Neuronal stem cell (in vitro differentiated cells): Measurements from ENCODE around the gene TTC28. TPM values are rescaled to one million over a fixed set of nuclear protein-coding genes. Genes with fewer than 3 reads are reported as not detected.
"Not testable (repeated sequence)": the region's sequence is repeated elsewhere in the genome, so short reads cannot be mapped to it uniquely, and the experiment has no call there.

Experiments used
- DNase-seq: peaks from one replicate; pipeline ENCODE4 v3.0.0-alpha.2; 2013; ENCODE audit warnings: low spot score
- H2AFZ ChIP-seq: one replicate; pipeline ENCODE4 v1.6.1; 2013; ENCODE audit warnings: mild to moderate bottlenecking, low read length, inconsistent platforms
- H2AK5ac ChIP-seq: 2 replicates; pipeline ENCODE4 v1.6.1; 2013; ENCODE audit warnings: low read depth, mild to moderate bottlenecking, inconsistent platforms, low read length, moderate library complexity, mixed read lengths
- H2BK120ac ChIP-seq: 2 replicates; pipeline ENCODE4 v1.6.1; 2013; ENCODE audit warnings: low read depth, mild to moderate bottlenecking, inconsistent platforms, low read length, moderate library complexity, mixed read lengths
- H2BK12ac ChIP-seq: one replicate; pipeline ENCODE4 v1.6.1; 2013; ENCODE audit warnings: low read length, inconsistent platforms
- H2BK15ac ChIP-seq: 2 replicates; pipeline ENCODE4 v1.6.1; 2013; ENCODE audit warnings: mild to moderate bottlenecking, low read length, inconsistent platforms, mixed read lengths
- H2BK5ac ChIP-seq: one replicate; pipeline ENCODE4 v1.6.1; 2013; ENCODE audit warnings: inconsistent platforms, mild to moderate bottlenecking, low read length, moderate library complexity
- H3K14ac ChIP-seq: one replicate; pipeline ENCODE4 v1.6.1; 2013; ENCODE audit warnings: low read length, inconsistent platforms
- H3K18ac ChIP-seq: 2 replicates; pipeline ENCODE4 v1.6.1; 2013; ENCODE audit warnings: low read length, inconsistent platforms
- H3K23ac ChIP-seq: 2 replicates; pipeline ENCODE4 v1.6.1; 2013; ENCODE audit warnings: low read depth, mild to moderate bottlenecking, mixed read lengths, low read length, inconsistent platforms; ENCODE audit not compliant: poor library complexity
- H3K27ac ChIP-seq: replicated peaks from 3 replicates; pipeline ENCODE4 v1.5.1; 2013; ENCODE audit warnings: low read length, inconsistent platforms
- H3K27me3 ChIP-seq, 3 experiments: 2 replicates each; pipeline ENCODE4 v1.6.1; 2013; ENCODE audit warnings: low read length in 3 of 3, mild to moderate bottlenecking in 2 of 3, inconsistent platforms in 1 of 3, low read depth in 1 of 3, mixed read lengths in 1 of 3, moderate library complexity in 1 of 3; ENCODE audit not compliant: control insufficient read depth in 3 of 3, insufficient read depth in 3 of 3
- H3K36me3 ChIP-seq, 2 donors: replicated peaks in 1 of 2; 2 replicates each; pipeline ENCODE4 v1.6.1; 2013; ENCODE audit warnings: low read length in 2 of 2; ENCODE audit not compliant: control insufficient read depth in 2 of 2, insufficient read depth in 2 of 2
- H3K4ac ChIP-seq: 2 replicates; pipeline ENCODE4 v1.6.1; 2013; ENCODE audit warnings: inconsistent platforms, mild to moderate bottlenecking, low read length, moderate library complexity
- H3K4me1 ChIP-seq, 2 donors: 1 replicate in 1 of 2; 2 replicates in 1 of 2; pipeline ENCODE4 v1.6.1; 2013; ENCODE audit warnings: low read length in 2 of 2, low read depth in 1 of 2; ENCODE audit not compliant: control insufficient read depth in 2 of 2, insufficient read depth in 1 of 2
- H3K4me2 ChIP-seq: one replicate; pipeline ENCODE4 v1.6.1; 2013; ENCODE audit warnings: mild to moderate bottlenecking, low read length, inconsistent platforms; ENCODE audit not compliant: insufficient read depth, poor library complexity, severe bottlenecking
- H3K4me3 ChIP-seq, 2 donors: 2 replicates each; pipeline ENCODE4 v1.5.1; 2013; ENCODE audit warnings: low read length in 2 of 2, mild to moderate bottlenecking in 2 of 2, inconsistent platforms in 1 of 2, moderate library complexity in 1 of 2
- H3K79me1 ChIP-seq: one replicate; pipeline ENCODE4 v1.6.1; 2013; ENCODE audit warnings: low read depth, mild to moderate bottlenecking, inconsistent platforms, low read length, moderate library complexity
- H3K9ac ChIP-seq: one replicate; pipeline ENCODE4 v1.6.1; 2013; ENCODE audit warnings: mild to moderate bottlenecking, low read depth, low read length, inconsistent platforms; ENCODE audit not compliant: poor library complexity
- H3K9me3 ChIP-seq, 2 donors: replicated peaks in 1 of 2; 2 replicates each; pipeline versions ENCODE3 to v1.6.1; 2013; ENCODE audit warnings: low read length in 2 of 2, mild to moderate bottlenecking in 2 of 2, inconsistent platforms in 1 of 2, low read depth in 1 of 2, mixed read lengths in 1 of 2, moderate library complexity in 1 of 2; ENCODE audit not compliant: control insufficient read depth in 2 of 2, insufficient read depth in 1 of 2
- H4K8ac ChIP-seq: one replicate; pipeline ENCODE4 v1.6.1; 2013; ENCODE audit warnings: low read depth, mild to moderate bottlenecking, inconsistent platforms, low read length, moderate library complexity
- H4K91ac ChIP-seq: one replicate; pipeline ENCODE4 v1.6.1; 2013; ENCODE audit warnings: low read length, low read depth, mild to moderate bottlenecking, inconsistent platforms; ENCODE audit not compliant: poor library complexity
- WGBS, 2 donors: extraction: QIAGEN DNeasy Blood & Tissue Kit; methylation state at CpG; one replicate each; pipeline ENCODE4 v1.1.7; 2013; ENCODE audit warnings: missing lambda C conversion rate in 2 of 2, mixed read lengths in 1 of 2; ENCODE audit not compliant: insufficient read length in 2 of 2, insufficient replicate concordance in 1 of 2; ENCODE audit errors: extremely low coverage in 2 of 2; 5-methylcytosine and 5-hydroxymethylcytosine counted together
- polyA plus RNA-seq, 2 experiments: library from polyadenylated mRNA; stranded (reverse); fragments of 200-250 nt; gene quantifications; one replicate each; pipeline ENCODE4 v1.2.3, GENCODE V29; 2013

Gene TTC28
- polyA plus RNA-seq (2013, experiment 1 of 2), result 13.9 TPM
- 14.4 TPM for polyA plus RNA-seq (2013, experiment 2 of 2)

DNA sequence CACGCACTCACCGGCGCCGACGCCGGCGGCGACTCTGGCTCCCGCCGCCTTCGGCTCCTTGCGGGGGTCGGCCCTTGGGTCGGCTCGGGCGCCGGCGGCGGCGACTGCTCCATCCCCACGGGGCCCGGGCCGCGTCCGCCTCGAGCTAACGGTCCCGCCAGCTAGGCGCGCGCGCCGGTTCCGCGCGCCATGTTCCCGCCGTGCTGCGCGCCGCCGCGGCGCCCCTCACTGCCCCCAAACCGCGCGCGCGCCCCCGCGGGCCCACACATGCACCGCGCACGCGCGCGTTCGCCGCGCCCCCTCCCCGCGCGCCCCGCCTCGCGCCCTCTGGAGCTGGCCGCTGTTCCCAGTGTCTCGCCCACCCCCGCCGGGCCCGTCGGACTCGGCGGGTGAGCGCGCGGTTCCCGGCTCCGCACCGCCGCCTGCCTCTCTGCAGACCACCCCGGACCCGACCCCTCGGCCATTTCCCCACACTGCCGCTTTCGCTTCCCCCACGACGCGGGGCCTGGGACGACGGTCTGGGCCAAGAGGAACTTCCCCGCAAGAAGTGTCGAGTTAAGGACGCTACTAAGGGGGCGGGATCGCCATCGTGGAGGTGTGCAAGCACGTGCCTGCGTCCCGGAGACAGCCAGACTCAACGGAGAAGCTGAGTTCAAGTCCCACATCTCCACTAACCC is at the start of gene TTC28:
TTC28 (minus strand) TSS at position 230 of the 677 bp plus-strand sequence; CDS start at position 113, 117 bp downstream.
- H3K79me1 ChIP-seq, H3K27me3 ChIP-seq, H3K27ac ChIP-seq, H2BK12ac ChIP-seq, H3K36me3 ChIP-seq, H3K9me3 ChIP-seq, H2BK120ac ChIP-seq, H3K4me1 ChIP-seq, H2BK5ac ChIP-seq: not testable (repeated sequence)
- Histone ChIP-seq H3K9ac (peak within 1 kb of the TSS; percentile 89), H4K8ac (peak within 1 kb of the TSS; percentile 100), H2BK15ac (peak within 1 kb of the TSS; percentile 27), H3K4me2 (peak within 1 kb of the TSS; percentile 77), H3K14ac (peak within 1 kb of the TSS; percentile 38), H2AFZ (peak within 1 kb of the TSS; percentile 89), H3K23ac (peak within 1 kb of the TSS; percentile 69), H3K18ac (peak within 1 kb of the TSS; percentile 96), H3K4ac (peak within 1 kb of the TSS; percentile 37), H4K91ac (peak within 1 kb of the TSS; percentile 97), H3K4me3 (peak within 1 kb of the TSS; percentile 99 to 100), H2AK5ac (peak within 1 kb of the TSS; percentile 48)
- no CpG with 5 or more reads among the region's 101 CpGs for whole genome bisulfite sequencing, 2 donors
- DNase-seq, result peak; percentile 79

DNA sequence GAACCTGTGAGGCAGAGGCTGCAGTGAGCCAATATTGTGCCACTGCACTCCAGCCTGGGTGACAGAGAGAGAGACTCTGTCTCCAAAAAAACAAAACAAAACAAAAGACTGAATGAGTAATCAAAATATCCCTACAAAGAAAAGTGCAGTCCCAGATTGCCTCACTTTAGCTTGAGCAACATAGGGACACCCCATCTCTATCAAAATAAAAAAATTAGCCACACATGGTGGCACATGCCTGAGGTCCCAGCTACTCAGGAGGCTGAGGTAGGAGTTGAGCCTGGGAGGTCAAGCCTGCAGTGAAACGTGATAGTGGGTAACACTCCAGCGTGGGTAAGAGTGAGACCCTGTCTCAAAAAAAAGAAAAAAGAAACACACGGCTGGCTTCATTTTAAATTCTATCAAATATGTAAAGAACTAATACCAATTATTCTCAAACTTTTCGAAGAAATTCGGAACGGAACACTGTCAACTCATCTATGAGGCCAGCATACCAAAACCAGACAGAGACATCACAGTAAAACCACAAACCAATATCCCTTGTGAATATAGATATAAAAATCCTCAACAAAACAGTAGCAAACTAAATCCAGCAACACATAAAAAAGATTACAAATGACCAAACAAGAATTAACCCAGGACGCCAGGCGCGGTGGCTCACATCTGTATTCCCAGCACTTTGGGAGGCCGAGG is 49.1 kb upstream of the TTC28 start:
- H4K91ac ChIP-seq, result no peak overlapping the region
- no peak overlapping the region for H3K23ac ChIP-seq
- peaks cover 3% of the 10 kb centered on the region for H3K79me1 ChIP-seq
- H3K4me3 ChIP-seq, result no peak overlapping the region
- no peaks in the 10 kb centered on the region for H3K27me3 ChIP-seq
- no peak overlapping the region for H3K4me2 ChIP-seq
- H3K14ac ChIP-seq, result no peak overlapping the region
- no peak overlapping the region for H2BK120ac ChIP-seq
- H3K36me3 ChIP-seq, result peaks cover 6 to 81% of the 10 kb centered on the region in 2 donors
- no peak overlapping the region for H2AK5ac ChIP-seq
- H3K4ac ChIP-seq, result no peak overlapping the region
- DNase-seq, result no peak
- H2BK12ac ChIP-seq, result no peak overlapping the region
- H3K9ac ChIP-seq, result no peak overlapping the region
- H2BK5ac ChIP-seq, result no peak overlapping the region
- no peaks in the 10 kb centered on the region for H3K9me3 ChIP-seq
- H3K4me1 ChIP-seq, result no peaks in the 10 kb centered on the region
- H3K27ac ChIP-seq, result no peak overlapping the region
- H3K18ac ChIP-seq, result no peak overlapping the region
- no peak overlapping the region for H4K8ac ChIP-seq
- WGBS, 2 donors, result no CpG with 5 or more reads among the region's 10 CpGs
- no peak overlapping the region for H2BK15ac ChIP-seq
- no peak overlapping the region for H2AFZ ChIP-seq

DNA sequence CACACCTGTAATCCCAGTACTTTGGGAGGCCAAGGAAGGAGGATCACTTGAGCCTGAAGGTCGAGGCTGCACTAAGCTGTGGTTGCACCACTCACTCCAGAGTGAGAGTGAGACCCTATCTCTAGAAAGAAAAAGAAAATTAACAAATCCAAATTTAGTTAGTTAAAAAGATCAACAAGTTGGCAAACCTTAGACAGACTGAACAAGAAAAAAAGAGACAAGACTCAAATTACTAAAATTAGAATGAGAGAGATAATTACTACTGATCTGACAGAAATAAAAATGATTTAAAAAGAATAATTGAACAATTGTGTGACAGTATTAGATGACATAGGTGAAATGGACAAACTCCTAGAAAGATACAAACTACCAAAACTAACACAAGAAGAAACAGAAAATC is 48.4 kb upstream of the TTC28 start:
- Histone ChIP-seq H3K23ac (no peak overlapping the region), H3K4me1 (no peaks in the 10 kb centered on the region), H3K27ac (no peak overlapping the region), H3K4ac (no peak overlapping the region), H3K14ac (no peak overlapping the region), H3K18ac (no peak overlapping the region), H3K9me3 (no peaks in the 10 kb centered on the region), H3K4me3 (no peak overlapping the region), H3K79me1 (peaks cover 3% of the 10 kb centered on the region), H2BK5ac (no peak overlapping the region), H2AFZ (no peak overlapping the region), H2BK12ac (no peak overlapping the region), H2AK5ac (no peak overlapping the region), H2BK120ac (no peak overlapping the region), H4K8ac (no peak overlapping the region), H2BK15ac (no peak overlapping the region), H3K4me2 (no peak overlapping the region), H3K27me3 (no peaks in the 10 kb centered on the region), H3K36me3 (peaks cover 4 to 78% of the 10 kb centered on the region in 2 donors), H4K91ac (no peak overlapping the region), H3K9ac (no peak overlapping the region)
- no CpG with 5 or more reads among the region's 1 CpG for WGBS, 2 donors
- no peak for DNase-seq

DNA sequence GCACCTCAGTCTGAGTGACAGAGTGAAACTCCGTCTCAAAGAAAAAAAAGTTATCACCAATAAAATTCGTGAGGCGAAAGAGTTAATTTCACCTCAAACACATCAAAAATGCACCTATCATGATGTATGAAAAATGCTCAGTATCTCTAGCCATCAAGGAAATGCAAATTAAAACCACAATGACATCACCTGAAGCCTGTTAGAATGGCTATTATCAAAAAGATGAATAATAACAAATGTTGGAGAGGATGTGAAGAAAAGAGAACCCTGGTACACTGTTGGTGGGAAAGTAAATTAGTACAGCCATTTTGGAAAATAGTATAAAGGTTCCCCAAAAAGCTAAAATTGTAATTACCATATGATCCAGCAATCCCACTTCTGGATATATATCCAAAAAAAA is 38.4 kb upstream of the TTC28 start:
- Histone ChIP-seq H3K27ac (no peak overlapping the region), H3K4me2 (no peak overlapping the region), H3K23ac (no peak overlapping the region), H3K18ac (no peak overlapping the region), H3K9ac (no peak overlapping the region), H2AK5ac (no peak overlapping the region), H2AFZ (no peak overlapping the region), H3K79me1 (no peaks in the 10 kb centered on the region), H4K8ac (no peak overlapping the region), H3K14ac (no peak overlapping the region), H3K4me1 (no peaks in the 10 kb centered on the region), H4K91ac (no peak overlapping the region), H2BK12ac (no peak overlapping the region), H2BK5ac (no peak overlapping the region), H3K27me3 (no peaks in the 10 kb centered on the region), H2BK120ac (no peak overlapping the region), H2BK15ac (no peak overlapping the region), H3K4me3 (no peak overlapping the region), H3K9me3 (peaks cover 0 to 6% of the 10 kb centered on the region in 2 donors), H3K36me3 (peaks cover 10 to 73% of the 10 kb centered on the region in 2 donors), H3K4ac (no peak overlapping the region)
- no CpG with 5 or more reads among the region's 3 CpGs for WGBS, 2 donors
- DNase-seq, result no peak
